Activated T-helper 2 cell treated with anti-CD3 and anti-CD28 coated beads, Interferon-gamma antibody, Interleukin-2, Interleukin-4, amounts not matched to agents 10 μg/mL and 5 μg/mL and 100 μg/mL, durations not matched to agents 14 hours and 24 hours and 36 hours (primary cell): Measurements from ENCODE around the gene HES1. TPM values are rescaled to one million over a fixed set of nuclear protein-coding genes. Genes with fewer than 3 reads are reported as not detected.

Source experiments
- DNase-seq: peaks from one replicate; pipeline ENCODE4 v3.0.0; 2021; ENCODE audit warnings: low spot score
- H3K27ac Mint-ChIP-seq: one replicate; pipeline ENCODE4 v1.8.0; 2021; ENCODE audit warnings: mixed read lengths
- H3K27me3 Mint-ChIP-seq: one replicate; pipeline ENCODE4 v1.8.0; 2021; ENCODE audit warnings: low read depth, mixed read lengths
- H3K36me3 Mint-ChIP-seq: one replicate; pipeline ENCODE4 v1.8.0; 2021; ENCODE audit warnings: low read depth, mixed read lengths
- H3K4me1 Mint-ChIP-seq: one replicate; pipeline ENCODE4 v1.8.0; 2021; ENCODE audit warnings: low read depth, mixed read lengths
- H3K4me3 Mint-ChIP-seq: one replicate; pipeline ENCODE4 v1.8.0; 2021; ENCODE audit warnings: low read depth, mild to moderate bottlenecking, moderate library complexity, mixed read lengths
- H3K9me3 Mint-ChIP-seq: one replicate; pipeline ENCODE4 v1.8.0; 2021; ENCODE audit warnings: mixed read lengths
- intact Hi-C: fragments of 100-400 bp; cut with micrococcal nuclease; formaldehyde crosslinking; loops from one replicate; pipeline ENCODE4 v1.15.1; 2023
- total RNA-seq: library from RNA; stranded (reverse); gene quantifications from 2 replicates; pipeline ENCODE4 v1.2.3, GENCODE V29; 2022

HES1 gene
- total RNA-seq, 1 donor from 2014 or later: 0.37 TPM

GRCh38 chr3:194109192-194109863, 26.6 kb upstream of the HES1 start:
- intact Hi-C loops: no loop called here
- peaks cover 4% of the 10 kb centered on the region for H3K4me1 Mint-ChIP-seq
- H3K4me3 Mint-ChIP-seq: no peak overlapping the region
- H3K27ac Mint-ChIP-seq: no peak overlapping the region
- DNase-seq: no peak
- H3K9me3 Mint-ChIP-seq: no peaks in the 10 kb centered on the region
- peaks cover 31% of the 10 kb centered on the region for H3K27me3 Mint-ChIP-seq
- no peaks in the 10 kb centered on the region for H3K36me3 Mint-ChIP-seq

- Mint-ChIP-seq H3K27ac (no peak overlapping the region), H3K9me3 (no peaks in the 10 kb centered on the region), H3K4me3 (no peak overlapping the region), H3K36me3 (no peaks in the 10 kb centered on the region), H3K4me1 (peaks cover 4% of the 10 kb centered on the region), H3K27me3 (peaks cover 26% of the 10 kb centered on the region)
- intact Hi-C loops: no loop called here
- DNase-seq: no peak
Observed at GRCh38 chr3:194110483-194110882, 25.5 kb upstream of the HES1 start.

DNA sequence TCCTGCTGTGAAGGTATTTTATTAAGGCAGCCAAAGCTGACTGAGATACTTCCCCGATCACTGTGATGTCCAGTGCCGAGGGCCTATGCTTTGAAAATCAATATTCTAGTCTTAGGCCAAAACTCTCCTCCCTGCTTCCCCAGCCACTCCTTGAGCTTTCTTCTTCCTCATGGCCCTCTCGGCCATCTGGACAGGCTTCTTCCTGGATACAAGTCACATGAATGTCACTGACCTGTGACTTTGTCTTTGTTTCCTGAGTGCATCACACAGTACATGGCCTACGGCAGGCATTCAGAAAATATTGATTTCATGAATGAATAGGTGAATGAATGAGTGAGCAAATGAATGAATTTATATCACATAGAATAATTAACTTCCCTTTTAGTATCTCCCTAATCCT, 24.6 kb upstream of the HES1 start:
- intact Hi-C loops: no loop called here
- no peaks in the 10 kb centered on the region for H3K9me3 Mint-ChIP-seq

DNA sequence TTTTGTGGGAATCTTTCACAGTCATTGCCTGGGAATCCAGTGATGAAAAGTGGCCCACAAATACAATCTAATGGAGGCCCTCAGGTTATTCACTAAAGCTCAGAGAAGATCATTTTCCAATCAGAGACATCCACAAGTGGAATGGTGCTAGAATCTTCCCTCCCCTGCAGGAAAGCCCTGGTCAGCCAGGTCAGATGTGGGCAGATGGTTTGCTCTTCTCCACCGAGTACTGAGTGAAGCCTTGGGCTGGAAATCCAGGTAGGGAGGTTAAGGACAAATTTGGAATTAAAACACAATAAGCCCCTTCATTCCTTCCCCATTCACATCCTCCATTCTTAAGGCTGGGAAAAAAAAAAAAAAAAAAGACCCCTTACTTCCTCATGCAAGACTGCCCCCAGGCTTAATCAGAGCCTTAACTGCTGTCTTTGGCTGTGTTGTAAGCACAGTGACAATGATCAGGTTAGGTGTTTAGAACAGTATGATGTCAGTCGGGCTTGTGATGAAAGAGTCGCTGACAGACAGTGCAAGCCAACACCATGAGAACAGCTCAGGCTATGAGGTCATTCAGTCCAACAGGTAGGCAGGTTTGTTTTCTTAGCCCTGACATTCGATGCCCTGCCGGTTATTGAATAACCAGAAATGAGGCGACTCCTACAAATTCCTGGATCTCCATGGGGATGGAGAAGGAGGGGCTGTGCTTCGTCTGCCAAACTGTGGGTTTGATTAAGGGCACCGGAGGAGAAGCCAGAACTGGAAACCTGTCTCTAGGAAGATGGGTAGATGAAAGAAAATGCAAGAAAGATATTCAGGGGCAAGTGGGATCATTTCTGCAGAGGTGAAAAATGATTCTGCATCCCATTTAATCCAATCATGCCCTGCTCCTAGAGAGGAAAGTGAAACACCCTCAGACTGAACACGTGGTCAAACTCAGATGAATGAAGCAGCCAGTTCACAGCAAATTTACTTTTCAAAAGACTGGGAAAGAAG, 23.5 kb upstream of the HES1 start:
- Mint-ChIP-seq H3K4me3 (no peak overlapping the region), H3K36me3 (no peaks in the 10 kb centered on the region), H3K27me3 (peaks cover 24% of the 10 kb centered on the region), H3K9me3 (no peaks in the 10 kb centered on the region), H3K4me1 (no peaks in the 10 kb centered on the region), H3K27ac (no peak overlapping the region)
- intact Hi-C loops: no loop called here
- no peak for DNase-seq

More for the DNA sequence above, 24.6 kb upstream of the HES1 start:
- Mint-ChIP-seq H3K27ac (no peak overlapping the region), H3K36me3 (no peaks in the 10 kb centered on the region), H3K4me3 (no peak overlapping the region), H3K4me1 (peaks cover 4% of the 10 kb centered on the region), H3K27me3 (peaks cover 21% of the 10 kb centered on the region)
- DNase-seq: no peak

GRCh38 chr3:194114123-194114522, 21.8 kb upstream of the HES1 start:
- no peaks in the 10 kb centered on the region for H3K9me3 Mint-ChIP-seq
- H3K36me3 Mint-ChIP-seq: no peaks in the 10 kb centered on the region
- H3K27me3 Mint-ChIP-seq: peaks cover 25% of the 10 kb centered on the region
- no peaks in the 10 kb centered on the region for H3K4me1 Mint-ChIP-seq
- intact Hi-C loops: no loop called here
- no peak overlapping the region for H3K27ac Mint-ChIP-seq
- no peak overlapping the region for H3K4me3 Mint-ChIP-seq
- no peak for DNase-seq

- H3K36me3 Mint-ChIP-seq: no peaks in the 10 kb centered on the region
- intact Hi-C loops: no loop called here
- H3K27me3 Mint-ChIP-seq: peaks cover 43% of the 10 kb centered on the region
- no peaks in the 10 kb centered on the region for H3K4me1 Mint-ChIP-seq
- H3K27ac Mint-ChIP-seq: no peak overlapping the region
- no peak for DNase-seq
- no peaks in the 10 kb centered on the region for H3K9me3 Mint-ChIP-seq
- no peak overlapping the region for H3K4me3 Mint-ChIP-seq
Observed at GRCh38 chr3:194117104-194117845, 18.7 kb upstream of the HES1 start.

DNA sequence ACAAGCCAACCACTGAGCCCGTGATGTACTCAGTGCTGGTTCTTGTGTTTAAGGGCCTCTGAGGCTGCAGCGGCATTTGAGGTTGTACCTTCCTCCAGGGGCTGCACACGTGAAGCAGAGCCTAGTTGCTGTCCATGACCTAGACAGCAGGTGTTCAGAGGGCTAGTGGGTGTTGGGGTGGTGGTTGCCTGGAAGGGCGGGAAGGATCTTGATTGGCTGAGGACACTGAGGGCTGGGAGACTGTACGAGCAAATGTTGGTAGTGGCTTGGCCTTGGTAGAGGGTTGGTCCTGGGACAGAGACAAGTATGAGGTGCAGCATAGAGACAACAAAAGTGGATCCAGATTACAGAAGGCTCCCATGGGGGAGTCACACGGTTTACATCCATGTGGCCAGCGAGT, 17.0 kb upstream of the HES1 start:
- H3K27ac Mint-ChIP-seq: no peak overlapping the region
- intact Hi-C loops: no loop called here
- no peaks in the 10 kb centered on the region for H3K9me3 Mint-ChIP-seq
- no peaks in the 10 kb centered on the region for H3K4me1 Mint-ChIP-seq
- peaks cover 51% of the 10 kb centered on the region for H3K27me3 Mint-ChIP-seq
- no peak for DNase-seq
- no peak overlapping the region for H3K4me3 Mint-ChIP-seq
- H3K36me3 Mint-ChIP-seq: no peaks in the 10 kb centered on the region

GRCh38 chr3:194119831-194120590, 15.9 kb upstream of the HES1 start:
- H3K9me3 Mint-ChIP-seq: no peaks in the 10 kb centered on the region
- H3K27me3 Mint-ChIP-seq: peaks cover 55% of the 10 kb centered on the region
- no peaks in the 10 kb centered on the region for H3K4me1 Mint-ChIP-seq
- H3K36me3 Mint-ChIP-seq: no peaks in the 10 kb centered on the region
- H3K4me3 Mint-ChIP-seq: no peak overlapping the region
- no peak for DNase-seq
- intact Hi-C loops: no loop called here
- H3K27ac Mint-ChIP-seq: no peak overlapping the region

DNA sequence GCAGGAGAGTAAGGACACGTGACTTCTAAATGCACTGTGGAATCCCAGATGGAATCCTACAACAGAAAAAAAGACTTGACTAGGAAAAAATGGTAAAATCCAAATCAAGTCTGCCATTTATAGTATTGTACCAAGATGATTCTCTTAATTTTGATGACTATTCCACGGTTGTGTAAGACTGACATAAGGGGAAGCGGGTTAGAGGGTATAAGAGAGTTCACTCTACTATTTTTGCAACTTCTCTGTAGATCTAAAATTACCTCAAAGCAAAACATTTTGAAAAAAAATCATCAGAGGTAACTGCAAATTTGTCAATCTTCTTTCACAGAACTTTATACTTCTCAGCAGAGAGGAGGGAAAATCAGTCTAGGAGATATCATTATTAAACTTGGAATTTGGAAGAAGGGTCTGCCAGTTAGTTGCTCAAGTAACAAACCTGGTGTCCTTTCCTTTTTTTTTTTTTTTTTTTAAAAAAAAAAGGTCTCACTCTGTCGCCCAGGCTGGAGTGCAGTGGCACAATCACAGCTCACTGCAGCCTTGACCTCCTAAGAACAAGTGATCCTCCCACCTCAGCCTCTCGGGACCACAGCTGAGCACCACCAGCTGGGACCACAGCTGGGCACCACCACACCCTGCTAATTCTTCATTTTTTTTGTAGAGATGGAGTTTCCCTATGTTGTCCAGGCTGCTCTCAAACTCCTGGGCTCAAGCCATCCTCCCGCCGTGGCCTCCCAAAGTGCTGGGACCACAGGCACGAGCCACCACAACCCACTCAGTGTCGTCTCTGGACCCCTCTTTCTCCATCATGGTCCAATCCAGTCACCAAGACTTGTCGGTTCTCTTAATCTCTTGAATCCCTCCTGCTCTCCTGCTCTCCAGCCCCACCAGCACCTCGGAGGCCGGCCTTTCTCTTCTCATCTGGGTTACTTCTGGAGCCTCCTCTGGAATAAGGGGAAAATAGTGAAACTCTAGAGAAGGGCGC, 14.9 kb upstream of the HES1 start:
- intact Hi-C loops: no loop called here
- no peaks in the 10 kb centered on the region for H3K9me3 Mint-ChIP-seq
- no peaks in the 10 kb centered on the region for H3K4me1 Mint-ChIP-seq
- peaks cover 55% of the 10 kb centered on the region for H3K27me3 Mint-ChIP-seq
- no peak overlapping the region for H3K27ac Mint-ChIP-seq
- no peak overlapping the region for H3K4me3 Mint-ChIP-seq
- no peaks in the 10 kb centered on the region for H3K36me3 Mint-ChIP-seq
- DNase-seq: no peak

DNA sequence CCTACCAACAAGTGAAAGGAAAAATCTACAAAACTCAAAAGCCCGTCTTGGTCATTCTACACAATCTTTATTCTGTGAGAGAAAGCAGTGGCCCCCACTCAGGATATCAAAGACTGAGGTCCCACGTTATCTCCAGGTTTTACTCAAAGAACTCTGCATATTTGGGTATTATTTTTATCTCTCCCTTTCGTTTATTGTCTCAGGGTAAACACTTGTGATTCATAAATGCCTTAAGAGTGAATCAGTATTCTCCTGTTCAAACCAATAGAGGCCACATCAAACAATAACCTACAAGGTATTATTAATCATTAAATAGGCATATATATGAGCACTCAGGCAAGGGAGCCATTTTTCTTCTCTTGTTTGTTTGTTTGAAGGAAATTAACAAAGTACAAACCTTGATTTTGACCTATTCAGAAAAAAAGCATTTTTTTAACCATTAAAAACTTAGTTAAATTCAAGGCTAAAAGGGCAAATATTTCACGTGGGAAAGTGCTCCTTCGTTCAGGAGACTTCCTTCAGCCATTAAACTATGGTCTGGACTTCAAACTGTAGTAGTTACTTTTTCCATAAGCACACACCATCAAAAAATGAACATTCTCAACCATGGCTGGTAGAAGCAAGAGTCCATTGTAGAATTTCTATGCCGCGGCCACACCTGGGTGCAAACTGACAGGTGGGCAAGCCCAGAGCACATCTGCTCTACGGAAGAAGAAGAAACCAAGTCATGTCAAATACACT, 13.9 kb upstream of the HES1 start:
- intact Hi-C loops: no loop called here
- H3K4me3 Mint-ChIP-seq: no peak overlapping the region
- DNase-seq: no peak
- no peaks in the 10 kb centered on the region for H3K4me1 Mint-ChIP-seq
- peaks cover 61% of the 10 kb centered on the region for H3K27me3 Mint-ChIP-seq
- no peak overlapping the region for H3K27ac Mint-ChIP-seq
- H3K36me3 Mint-ChIP-seq: no peaks in the 10 kb centered on the region
- H3K9me3 Mint-ChIP-seq: no peaks in the 10 kb centered on the region

DNA sequence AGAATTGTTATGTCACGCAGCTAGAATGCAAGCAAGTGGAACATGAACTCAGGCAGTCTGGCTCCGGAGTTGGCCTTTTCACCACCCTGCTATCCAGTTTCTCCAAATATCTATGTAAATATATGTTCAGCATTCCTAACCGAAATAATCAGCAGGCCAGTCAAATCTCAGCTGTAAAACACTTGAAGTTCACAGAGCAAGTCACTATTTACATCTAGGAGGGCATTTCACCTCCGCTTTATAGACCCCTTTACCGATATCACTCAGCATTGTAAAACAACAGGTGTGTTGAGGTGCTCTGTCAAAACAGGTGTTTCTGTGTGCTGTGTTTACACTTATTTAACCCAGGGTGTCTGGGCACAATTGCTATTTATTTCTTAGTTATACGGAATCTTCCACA, 12.2 kb upstream of the HES1 start:
- Mint-ChIP-seq H3K27ac (no peak overlapping the region), H3K36me3 (no peaks in the 10 kb centered on the region), H3K4me3 (no peak overlapping the region), H3K4me1 (no peaks in the 10 kb centered on the region), H3K9me3 (no peaks in the 10 kb centered on the region), H3K27me3 (peaks cover 66% of the 10 kb centered on the region)
- no peak for DNase-seq
- intact Hi-C loops: no loop called here
